MG63 (cell line): Measurements from ENCODE around the gene THUMPD1. TPM values are rescaled to one million over a fixed set of nuclear protein-coding genes. Genes with fewer than 3 reads are reported as not detected.
A peak's percentile ranks its signal among the peaks of the same experiment; 100 is the strongest.
"Not testable (repeated sequence)": the region's sequence is repeated elsewhere in the genome, so short reads cannot be mapped to it uniquely, and the experiment has no call there.

ENCODE experiments used
- DNase-seq: peaks from one replicate; pipeline ENCODE4 v3.0.0-alpha.2; 2020
- H3K27me3 ChIP-seq: fragments of 250-450 bp; sonication (Bioruptor Pico); 2 replicates; pipeline ENCODE4 v1.5.1; 2020; ENCODE audit warnings: mild to moderate bottlenecking, moderate library complexity
- H3K36me3 ChIP-seq: fragments of 250-450 bp; sonication (Bioruptor Pico); 2 replicates; pipeline ENCODE4 v1.5.1; 2020; ENCODE audit warnings: mild to moderate bottlenecking, moderate library complexity
- H3K4me3 ChIP-seq: fragments of 250-450 bp; sonication (Bioruptor Pico); 2 replicates; pipeline ENCODE4 v1.5.1; 2020; ENCODE audit warnings: mild to moderate bottlenecking, moderate library complexity
- H3K9me3 ChIP-seq: fragments of 250-450 bp; sonication (Bioruptor Pico); 2 replicates; pipeline ENCODE4 v1.5.1; 2020; ENCODE audit warnings: mild to moderate bottlenecking, moderate library complexity
- total RNA-seq: library from RNA; depleted of rRNA; stranded (reverse); fragments of >200 nt; shearing (Covaris generic); gene quantifications from 2 replicates; pipeline ENCODE4 v1.2.3, GENCODE V29; 2014; ENCODE audit warnings: low replicate concordance

The THUMPD1 gene
- total RNA-seq, 1 experiment from 2014 or later = 37.9 TPM

DNA sequence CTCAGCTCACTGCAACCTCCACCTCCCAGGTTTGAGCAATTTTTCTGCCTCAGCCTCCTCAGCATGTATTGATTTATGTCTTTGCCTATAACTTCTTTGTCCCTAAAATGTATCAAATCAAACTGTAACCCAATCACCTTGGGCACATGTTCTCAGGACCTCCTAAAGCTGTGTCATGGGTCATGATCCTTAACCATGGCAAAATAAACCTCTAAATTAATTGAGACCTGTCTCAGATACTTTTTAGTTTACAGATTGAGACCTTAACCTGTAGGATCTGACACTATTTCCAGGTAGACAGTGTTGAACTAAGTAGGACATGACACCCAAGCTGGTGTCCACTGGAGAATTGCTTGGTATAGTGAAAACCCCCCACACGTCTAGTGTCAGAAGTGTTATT lies 19.6 kb upstream of the THUMPD1 start:
- no peak overlapping the region for H3K4me3 ChIP-seq
- H3K36me3 ChIP-seq = no peaks in the 10 kb centered on the region
- DNase-seq = no peak
- peaks cover 14% of the 10 kb centered on the region for H3K27me3 ChIP-seq
- H3K9me3 ChIP-seq = peaks cover 6% of the 10 kb centered on the region; the same call in 1 of the 2 replicates

DNA sequence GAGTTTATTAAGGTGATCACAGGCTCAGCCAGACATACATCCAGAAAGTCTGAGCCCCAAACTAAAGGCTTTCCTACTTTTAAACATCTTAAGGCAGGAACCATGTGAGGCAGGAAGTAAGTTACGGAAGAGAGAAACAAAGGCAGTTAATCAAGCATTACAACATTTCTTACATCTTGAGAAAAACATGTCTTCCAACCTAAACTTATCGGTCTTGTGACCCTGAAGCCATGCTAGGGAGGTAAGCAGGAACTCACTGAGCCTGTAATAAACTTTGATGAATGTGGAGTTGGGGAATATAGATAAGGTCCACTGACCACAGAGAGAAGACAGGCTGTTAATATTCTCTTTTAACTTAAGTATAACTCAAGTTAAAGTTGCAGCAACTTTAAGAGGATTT lies 18.7 kb upstream of the THUMPD1 start:
- H3K4me3 ChIP-seq = no peak overlapping the region
- H3K9me3 ChIP-seq = peaks cover 6% of the 10 kb centered on the region; the same call in 1 of the 2 replicates
- DNase-seq = no peak
- H3K36me3 ChIP-seq = no peaks in the 10 kb centered on the region
- peaks cover 14% of the 10 kb centered on the region for H3K27me3 ChIP-seq

DNA sequence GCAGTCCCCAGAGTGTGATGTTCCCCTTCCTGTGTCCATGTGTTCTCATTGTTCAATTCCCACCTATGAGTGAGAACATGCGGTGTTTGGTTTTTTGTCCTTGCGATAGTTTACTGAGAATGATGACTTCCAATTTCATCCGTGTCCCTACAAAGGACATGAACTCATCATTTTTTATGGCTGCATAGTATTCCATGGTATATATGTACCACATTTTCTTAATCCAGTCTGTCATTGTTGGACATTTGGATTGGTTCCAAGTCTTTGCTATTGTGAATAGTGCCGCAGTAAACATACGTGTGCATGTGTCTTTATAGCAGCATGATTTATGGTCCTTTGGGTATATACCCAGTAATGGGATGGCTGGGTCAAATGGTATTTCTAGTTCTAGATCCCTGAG lies 14.2 kb upstream of the THUMPD1 start:
- not testable (repeated sequence) for H3K4me3 ChIP-seq, H3K9me3 ChIP-seq, DNase-seq, H3K36me3 ChIP-seq
- H3K27me3 ChIP-seq = peaks cover 12% of the 10 kb centered on the region; the same call in 1 of the 2 replicates

DNA sequence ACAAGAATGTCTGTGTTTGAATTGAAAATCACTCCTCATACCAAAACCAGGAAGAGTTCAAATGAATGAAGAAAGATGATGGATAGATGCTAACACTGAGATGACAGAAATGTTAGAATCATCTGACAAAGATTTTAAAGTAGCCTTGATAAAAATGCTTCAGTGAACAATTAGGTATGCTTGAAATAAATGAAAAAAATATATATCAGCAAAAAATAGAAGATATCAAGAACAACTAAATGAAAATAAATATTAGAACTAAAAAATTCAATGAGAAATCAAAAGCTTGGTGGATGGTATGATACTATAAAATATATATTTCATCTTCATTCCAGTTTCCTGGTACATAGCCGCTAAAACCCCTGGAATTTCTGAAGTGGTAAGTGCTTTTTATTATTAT lies 13.6 kb upstream of the THUMPD1 start:
- H3K27me3 ChIP-seq = peaks cover 12% of the 10 kb centered on the region; the same call in 1 of the 2 replicates
- H3K9me3 ChIP-seq = no peaks in the 10 kb centered on the region
- H3K36me3 ChIP-seq = no peaks in the 10 kb centered on the region
- no peak overlapping the region for H3K4me3 ChIP-seq
- no peak for DNase-seq

DNA sequence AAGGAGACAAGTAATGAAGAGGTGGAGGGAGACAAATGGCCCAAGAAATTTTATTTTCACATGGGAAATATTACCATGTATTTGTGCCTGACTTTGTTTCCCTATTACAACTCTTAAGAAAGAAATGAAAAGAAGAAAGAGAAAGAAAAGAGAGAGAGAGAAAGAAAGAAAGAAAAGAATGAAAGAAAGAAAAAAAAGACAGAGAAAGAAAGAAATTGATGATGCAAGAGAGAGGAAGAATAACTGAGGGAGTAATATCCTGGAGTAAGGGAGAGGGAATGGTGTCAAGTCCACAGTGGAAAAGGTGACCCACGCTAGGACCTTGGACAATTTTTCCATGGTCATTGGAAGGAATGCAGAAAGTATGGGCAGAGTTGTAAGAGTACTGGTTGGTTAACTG lies 12.1 kb upstream of the THUMPD1 start:
- no peaks in the 10 kb centered on the region for H3K9me3 ChIP-seq
- H3K4me3 ChIP-seq = no peak overlapping the region
- DNase-seq = no peak
- H3K27me3 ChIP-seq = peaks cover 12% of the 10 kb centered on the region; the same call in 1 of the 2 replicates
- no peaks in the 10 kb centered on the region for H3K36me3 ChIP-seq

- H3K4me3 ChIP-seq = no peak overlapping the region
- peaks cover 12% of the 10 kb centered on the region; the same call in 1 of the 2 replicates for H3K27me3 ChIP-seq
- DNase-seq = no peak
- H3K36me3 ChIP-seq = no peaks in the 10 kb centered on the region
- no peaks in the 10 kb centered on the region for H3K9me3 ChIP-seq
These were observed 8.9 kb upstream of the THUMPD1 start for GRCh38 chr16:20750558-20750957.

DNA sequence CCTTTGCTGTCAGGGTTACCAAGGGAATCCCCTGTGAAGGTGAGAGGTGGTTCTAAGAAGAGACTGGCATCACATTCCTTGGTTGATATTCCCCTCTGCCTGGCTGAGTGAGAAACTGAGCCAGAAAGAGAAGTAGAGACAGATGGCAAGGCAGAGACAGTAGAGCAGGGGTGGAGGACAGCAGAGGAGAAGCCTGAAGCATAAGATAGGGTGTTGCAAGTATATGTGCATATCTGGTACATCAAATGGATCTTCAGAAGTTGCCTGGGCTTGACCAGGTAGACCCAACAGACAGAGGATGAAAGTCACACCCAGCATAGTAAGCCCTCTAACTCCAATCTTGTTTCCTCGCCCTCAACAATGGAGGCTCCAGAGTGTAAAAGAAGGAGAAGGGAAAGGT lies 7.9 kb upstream of the THUMPD1 start:
- DNase-seq = no peak
- Histone ChIP-seq H3K4me3 (no peak overlapping the region), H3K27me3 (peaks cover 10% of the 10 kb centered on the region; the same call in 1 of the 2 replicates), H3K36me3 (no peaks in the 10 kb centered on the region), H3K9me3 (no peaks in the 10 kb centered on the region)

GRCh38 chr16:20747030-20747816 lies 5.6 kb upstream of the THUMPD1 start:
- Histone ChIP-seq H3K27me3 (peaks cover 5% of the 10 kb centered on the region; the same call in 1 of the 2 replicates), H3K4me3 (no peak overlapping the region), H3K36me3 (no peaks in the 10 kb centered on the region), H3K9me3 (no peaks in the 10 kb centered on the region)
- DNase-seq = no peak

- H3K4me3 ChIP-seq = no peak overlapping the region
- no peak for DNase-seq
- no peaks in the 10 kb centered on the region for H3K9me3 ChIP-seq
- no peaks in the 10 kb centered on the region for H3K36me3 ChIP-seq
- H3K27me3 ChIP-seq = peaks cover under 1% of the 10 kb centered on the region; the same call in 1 of the 2 replicates
These were observed 4.8 kb upstream of the THUMPD1 start for GRCh38 chr16:20746461-20746860.

DNA sequence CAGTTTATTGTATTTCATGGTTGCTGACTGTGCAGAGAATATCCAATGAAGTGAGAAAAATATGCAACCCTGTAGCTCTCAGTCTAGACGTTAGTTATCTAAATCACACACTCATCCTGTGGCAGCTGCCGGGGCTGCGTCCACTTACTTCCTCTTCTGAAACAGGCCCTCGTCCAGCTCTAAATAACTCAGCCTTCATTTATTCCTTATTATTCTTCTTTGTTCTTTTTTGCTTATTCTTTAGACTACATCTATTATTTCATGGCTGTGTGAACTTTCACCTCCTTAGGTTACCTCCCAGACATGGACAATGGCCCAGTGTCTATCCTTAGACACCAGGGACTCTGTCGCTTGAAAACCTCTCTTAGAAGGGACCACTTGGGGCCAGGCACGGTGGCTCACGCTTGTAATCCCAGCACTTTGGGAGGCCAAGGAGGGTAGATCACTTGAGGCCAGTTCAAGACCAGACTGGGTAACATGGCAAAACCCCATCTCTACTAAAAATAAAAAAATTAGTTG lies 3.4 kb upstream of the THUMPD1 start:
- no peak overlapping the region for H3K4me3 ChIP-seq
- no peaks in the 10 kb centered on the region for H3K9me3 ChIP-seq
- H3K36me3 ChIP-seq = peaks cover 8% of the 10 kb centered on the region
- no peak for DNase-seq
- H3K27me3 ChIP-seq = no peaks in the 10 kb centered on the region

DNA sequence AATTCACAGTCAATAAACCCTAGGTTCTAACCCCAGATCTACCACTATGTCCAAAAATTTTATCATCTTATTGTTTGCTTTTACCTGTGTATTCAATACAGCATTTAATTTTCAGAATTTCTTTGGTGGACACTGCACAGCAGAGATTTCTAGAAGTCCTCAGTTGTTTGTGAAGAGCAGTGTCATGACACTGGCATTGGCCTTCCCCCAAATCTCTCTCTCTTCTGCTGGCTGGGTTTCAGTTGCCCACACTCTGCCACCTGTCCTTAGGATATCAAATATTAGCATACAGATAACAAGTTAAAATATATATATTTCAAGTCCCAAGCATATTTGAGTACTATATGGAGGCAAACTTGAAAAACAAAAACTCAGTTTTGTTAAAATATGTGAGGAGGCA lies 2.0 kb upstream of the THUMPD1 start:
- DNase-seq = no peak
- H3K9me3 ChIP-seq = no peaks in the 10 kb centered on the region
- no peaks in the 10 kb centered on the region for H3K27me3 ChIP-seq
- H3K4me3 ChIP-seq = no peak overlapping the region
- peaks cover 14% of the 10 kb centered on the region for H3K36me3 ChIP-seq

GRCh38 chr16:20740901-20741521 lies 607 bp downstream of the THUMPD1 start:
- DNase-seq = peak; percentile 86
- Histone ChIP-seq H3K27me3 (no peaks in the 10 kb centered on the region), H3K36me3 (peaks cover 39% of the 10 kb centered on the region), H3K9me3 (no peaks in the 10 kb centered on the region), H3K4me3 (peak overlapping the region; percentile 99)

GRCh38 chr16:20740007-20740883 lies 1.4 kb downstream of the THUMPD1 start:
- H3K4me3 ChIP-seq = peak overlapping the region; percentile 99
- peaks cover 45% of the 10 kb centered on the region for H3K36me3 ChIP-seq
- DNase-seq = peak; percentile 10
- no peaks in the 10 kb centered on the region for H3K27me3 ChIP-seq
- H3K9me3 ChIP-seq = no peaks in the 10 kb centered on the region

- H3K4me3 ChIP-seq = no peak overlapping the region
- H3K9me3 ChIP-seq = no peaks in the 10 kb centered on the region
- no peak for DNase-seq
- no peaks in the 10 kb centered on the region for H3K27me3 ChIP-seq
- H3K36me3 ChIP-seq = peaks cover 52% of the 10 kb centered on the region
These were observed 6.1 kb downstream of the THUMPD1 start for GRCh38 chr16:20735490-20735889.

DNA sequence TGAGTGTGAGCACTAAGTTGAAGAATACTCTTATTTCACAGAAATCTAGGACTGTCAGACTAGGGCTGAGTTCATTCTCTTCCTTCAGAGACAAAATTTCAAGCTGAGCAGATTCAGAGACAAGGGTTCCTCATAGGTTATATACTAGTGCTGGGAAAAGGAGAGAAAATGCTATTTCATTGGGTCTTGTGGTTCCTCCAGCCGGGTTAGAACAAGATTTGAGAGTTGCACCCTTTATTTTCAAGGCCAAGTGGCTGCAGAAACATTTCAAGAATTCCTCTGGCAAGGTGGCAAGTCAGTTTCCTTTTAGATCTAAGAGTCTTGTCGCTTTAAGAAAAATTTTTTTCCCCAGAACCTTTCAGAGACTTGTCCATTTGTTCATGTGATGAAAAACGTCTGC lies 6.8 kb downstream of the THUMPD1 start:
- DNase-seq = no peak
- peaks cover 46% of the 10 kb centered on the region for H3K36me3 ChIP-seq
- no peak overlapping the region for H3K4me3 ChIP-seq
- H3K27me3 ChIP-seq = no peaks in the 10 kb centered on the region
- no peaks in the 10 kb centered on the region for H3K9me3 ChIP-seq

- DNase-seq = no peak
- Histone ChIP-seq H3K9me3 (no peaks in the 10 kb centered on the region), H3K27me3 (no peaks in the 10 kb centered on the region), H3K4me3 (no peak overlapping the region), H3K36me3 (peaks cover 45% of the 10 kb centered on the region)
These were observed 7.6 kb downstream of the THUMPD1 start for GRCh38 chr16:20734056-20734455.

GRCh38 chr16:20729141-20729540 lies 12.5 kb downstream of the THUMPD1 start:
- H3K27me3 ChIP-seq = no peaks in the 10 kb centered on the region
- H3K36me3 ChIP-seq = peaks cover 2% of the 10 kb centered on the region; the same call in 1 of the 2 replicates
- H3K4me3 ChIP-seq = no peak overlapping the region
- DNase-seq = no peak
- H3K9me3 ChIP-seq = no peaks in the 10 kb centered on the region
